Thyroid gland (tissue), 4 donors: ENCODE data around the gene SLC2A5.

Experiments used
- POLR2A ChIP-seq, 2 donors: fragments of 450-650 bp; IDR thresholded peaks; one replicate each; pipeline ENCODE4 v1.6.1; 2017; ENCODE audit warnings: antibody characterized with exemption in 2 of 2, mild to moderate bottlenecking in 2 of 2, moderate library complexity in 1 of 2
- TF ChIP-seq, protein P1 (sequence below), 6 experiments: fragments of 200-600 bp in 3 of 6; fragments of 450-650 bp in 3 of 6; sonication (generic) in 3 of 6; IDR thresholded peaks; one replicate each; pipeline ENCODE4 v1.5.1; 2016 to 2019; ENCODE audit warnings: antibody characterized with exemption in 6 of 6, mild to moderate bottlenecking in 2 of 6, inconsistent platforms in 1 of 6, moderate library complexity in 1 of 6

DNA sequence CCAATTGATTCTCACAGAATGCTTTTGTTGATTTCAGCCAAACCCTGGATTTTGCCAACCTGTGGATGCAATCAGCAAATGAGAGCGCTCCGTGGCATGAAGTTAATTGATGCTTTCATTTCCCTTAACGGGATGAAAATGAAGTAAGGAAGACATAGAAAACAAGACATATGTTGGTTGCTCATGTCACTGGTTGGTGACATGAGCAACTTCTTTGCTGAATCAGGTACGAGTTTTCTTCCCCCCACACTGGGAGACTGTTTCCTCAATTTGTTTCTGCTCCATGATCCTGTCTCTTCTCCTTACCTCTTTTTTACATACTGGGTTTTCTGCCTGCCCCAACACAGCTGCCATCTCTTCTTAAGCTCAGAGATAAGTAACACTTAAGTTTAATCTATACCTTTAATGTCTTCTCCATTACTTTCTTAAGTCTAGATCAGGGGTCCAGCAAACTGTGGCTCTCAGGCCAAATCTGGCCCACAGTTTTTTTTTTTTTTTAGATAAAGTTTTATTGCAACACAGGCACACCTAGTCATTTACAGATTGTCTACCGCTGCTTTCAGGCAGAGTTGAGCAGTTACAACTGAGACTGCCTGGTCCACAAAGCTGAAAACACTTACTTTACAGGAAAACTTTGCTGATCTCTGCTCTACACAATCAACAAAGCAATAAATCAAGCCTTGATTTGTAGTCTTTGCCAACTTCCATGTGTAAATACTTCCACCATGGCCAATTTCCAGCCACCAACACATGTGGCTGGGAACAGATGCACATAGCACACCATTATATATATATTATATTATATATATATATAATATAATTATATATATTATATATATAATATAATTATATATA, 46.1 kb upstream of the SLC2A5 start:
- TF ChIP-seq, protein P1, sequence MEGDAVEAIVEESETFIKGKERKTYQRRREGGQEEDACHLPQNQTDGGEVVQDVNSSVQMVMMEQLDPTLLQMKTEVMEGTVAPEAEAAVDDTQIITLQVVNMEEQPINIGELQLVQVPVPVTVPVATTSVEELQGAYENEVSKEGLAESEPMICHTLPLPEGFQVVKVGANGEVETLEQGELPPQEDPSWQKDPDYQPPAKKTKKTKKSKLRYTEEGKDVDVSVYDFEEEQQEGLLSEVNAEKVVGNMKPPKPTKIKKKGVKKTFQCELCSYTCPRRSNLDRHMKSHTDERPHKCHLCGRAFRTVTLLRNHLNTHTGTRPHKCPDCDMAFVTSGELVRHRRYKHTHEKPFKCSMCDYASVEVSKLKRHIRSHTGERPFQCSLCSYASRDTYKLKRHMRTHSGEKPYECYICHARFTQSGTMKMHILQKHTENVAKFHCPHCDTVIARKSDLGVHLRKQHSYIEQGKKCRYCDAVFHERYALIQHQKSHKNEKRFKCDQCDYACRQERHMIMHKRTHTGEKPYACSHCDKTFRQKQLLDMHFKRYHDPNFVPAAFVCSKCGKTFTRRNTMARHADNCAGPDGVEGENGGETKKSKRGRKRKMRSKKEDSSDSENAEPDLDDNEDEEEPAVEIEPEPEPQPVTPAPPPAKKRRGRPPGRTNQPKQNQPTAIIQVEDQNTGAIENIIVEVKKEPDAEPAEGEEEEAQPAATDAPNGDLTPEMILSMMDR (IDR thresholded peaks at IDR 0.05) = no peak
- no peak for TF ChIP-seq POLR2A (IDR thresholded peaks at IDR 0.05)
